Mesendoderm (in vitro differentiated cells): ENCODE data around the gene VGLL3.

Source experiments
- DNase-seq: peaks from one replicate; pipeline ENCODE4 v3.0.0; 2013
- H2AK5ac ChIP-seq: 2 replicates; pipeline ENCODE4 v1.6.1; 2013; ENCODE audit warnings: low read length, inconsistent platforms
- H2BK120ac ChIP-seq: 2 replicates; pipeline ENCODE4 v1.6.1; 2013; ENCODE audit warnings: low read depth, mild to moderate bottlenecking, low read length, moderate library complexity, mixed read lengths
- H2BK15ac ChIP-seq: replicated peaks from 2 replicates; pipeline ENCODE4 v1.6.1; 2013; ENCODE audit warnings: low read depth, mild to moderate bottlenecking, moderate library complexity
- H2BK5ac ChIP-seq: 2 replicates; pipeline ENCODE4 v1.6.1; 2013; ENCODE audit warnings: low read length, inconsistent platforms
- H3K18ac ChIP-seq: 2 replicates; pipeline ENCODE4 v1.6.1; 2013; ENCODE audit warnings: mild to moderate bottlenecking, low read length, mixed read lengths
- H3K23ac ChIP-seq: one replicate; pipeline ENCODE4 v1.6.1; 2013; ENCODE audit warnings: low read length
- H3K27ac ChIP-seq: 2 replicates; pipeline ENCODE4 v1.5.1; 2013; ENCODE audit warnings: low read depth, mild to moderate bottlenecking, inconsistent platforms, low read length, moderate library complexity
- H3K27me3 ChIP-seq: 2 replicates; pipeline ENCODE4 v1.6.1; 2013; ENCODE audit warnings: low read length, control low read depth, mild to moderate bottlenecking, inconsistent platforms; ENCODE audit not compliant: insufficient read depth, poor library complexity
- H3K36me3 ChIP-seq: 2 replicates; pipeline ENCODE4 v1.6.1; 2013; ENCODE audit warnings: low read length, inconsistent platforms; ENCODE audit not compliant: control insufficient read depth, insufficient read depth
- H3K4ac ChIP-seq: one replicate; pipeline ENCODE4 v1.6.1; 2013; ENCODE audit warnings: low read depth, mild to moderate bottlenecking, low read length, moderate library complexity
- H3K4me1 ChIP-seq: 2 replicates; pipeline ENCODE4 v1.6.1; 2013; ENCODE audit warnings: low read depth, low read length, inconsistent platforms; ENCODE audit not compliant: control insufficient read depth
- H3K4me2 ChIP-seq: 2 replicates; pipeline ENCODE4 v1.6.1; 2013; ENCODE audit warnings: low read length
- H3K4me3 ChIP-seq: 2 replicates; pipeline ENCODE4 v1.5.1; 2013; ENCODE audit warnings: mild to moderate bottlenecking, low read length
- H3K56ac ChIP-seq: one replicate; pipeline ENCODE4 v1.6.1; 2013; ENCODE audit warnings: low read length
- H3K79me1 ChIP-seq: 2 replicates; pipeline ENCODE4 v1.6.1; 2013; ENCODE audit warnings: low read length, inconsistent platforms
- H3K79me2 ChIP-seq: 2 replicates; pipeline ENCODE4 v1.6.1; 2013; ENCODE audit warnings: mild to moderate bottlenecking, low read length; ENCODE audit not compliant: control insufficient read depth, insufficient read depth
- H3K9ac ChIP-seq: 2 replicates; pipeline ENCODE4 v1.6.1; 2013; ENCODE audit warnings: low read length, inconsistent platforms
- H4K5ac ChIP-seq: one replicate; pipeline ENCODE4 v1.6.1; 2013; ENCODE audit warnings: low read length
- H4K8ac ChIP-seq: one replicate; pipeline ENCODE4 v1.6.1; 2013; ENCODE audit warnings: low read depth, mild to moderate bottlenecking, control low read depth, low read length, moderate library complexity
- WGBS: extraction: QIAGEN DNeasy Blood & Tissue Kit; methylation state at CpG from one replicate; pipeline ENCODE4 v1.1.7; 2013; ENCODE audit warnings: low lambda C conversion rate, missing lambda C conversion rate; ENCODE audit not compliant: insufficient coverage; ENCODE audit errors: extremely low coverage; 5-methylcytosine and 5-hydroxymethylcytosine counted together

The VGLL3 gene

DNA sequence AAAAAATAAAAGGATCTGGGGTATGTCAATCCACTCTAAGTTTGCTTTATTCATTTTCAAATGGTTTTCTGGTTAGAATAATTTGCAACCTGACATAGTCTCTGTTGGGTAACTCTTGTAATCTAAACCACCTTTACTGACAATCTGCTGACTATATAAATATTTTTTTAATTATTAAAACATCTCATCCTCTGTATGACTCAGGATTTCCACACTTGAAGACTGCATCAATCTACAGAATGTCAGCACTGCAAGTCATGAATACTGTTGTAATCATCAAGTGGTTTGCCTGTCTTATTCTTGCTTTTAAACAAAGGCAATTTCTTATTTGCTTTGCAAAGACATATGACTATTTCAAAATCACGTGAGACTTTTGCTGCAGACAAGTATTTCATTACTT is 42.1 kb downstream of the VGLL3 start:
- H3K23ac ChIP-seq: no peak overlapping the region
- WGBS: no CpG with 5 or more reads among the region's 1 CpG
- H3K4ac ChIP-seq: no peak overlapping the region
- H3K27ac ChIP-seq: no peak overlapping the region
- no peak overlapping the region for H4K5ac ChIP-seq
- H2BK15ac ChIP-seq: no peak overlapping the region
- H3K4me2 ChIP-seq: no peak overlapping the region
- H3K79me2 ChIP-seq: no peaks in the 10 kb centered on the region
- no peaks in the 10 kb centered on the region for H3K36me3 ChIP-seq
- H3K4me3 ChIP-seq: no peak overlapping the region
- no peak overlapping the region for H2AK5ac ChIP-seq
- no peak overlapping the region for H3K56ac ChIP-seq
- H2BK120ac ChIP-seq: no peak overlapping the region
- no peaks in the 10 kb centered on the region for H3K4me1 ChIP-seq
- no peaks in the 10 kb centered on the region for H3K27me3 ChIP-seq
- no peak overlapping the region for H3K18ac ChIP-seq
- no peak overlapping the region for H3K9ac ChIP-seq
- H4K8ac ChIP-seq: no peak overlapping the region
- H3K79me1 ChIP-seq: no peaks in the 10 kb centered on the region
- no peak for DNase-seq
- H2BK5ac ChIP-seq: no peak overlapping the region

DNA sequence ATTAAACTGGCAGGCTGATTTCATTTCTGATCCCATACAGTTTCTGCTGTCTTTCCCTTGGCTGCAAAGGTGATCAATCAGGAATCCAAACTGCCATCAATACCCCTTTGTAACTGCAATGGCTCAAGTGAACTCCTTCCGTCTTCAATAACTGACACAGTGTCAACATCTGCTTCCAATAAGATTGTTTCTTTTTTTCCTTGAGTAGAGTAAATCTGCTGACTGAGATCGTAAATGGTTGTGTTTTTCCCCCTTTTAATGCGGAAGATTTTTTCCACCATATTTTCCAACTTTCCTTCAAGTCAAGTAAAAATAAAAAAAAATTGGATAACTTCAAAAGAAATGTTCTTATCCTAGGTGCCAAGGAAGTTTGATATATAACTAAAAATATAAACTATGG is 48.7 kb downstream of the VGLL3 start:
- Histone ChIP-seq H2BK5ac (no peak overlapping the region), H2BK120ac (no peak overlapping the region), H3K4me2 (no peak overlapping the region), H3K18ac (no peak overlapping the region), H2BK15ac (no peak overlapping the region), H3K4ac (no peak overlapping the region), H3K79me1 (no peaks in the 10 kb centered on the region), H3K4me3 (no peak overlapping the region), H2AK5ac (no peak overlapping the region), H3K79me2 (no peaks in the 10 kb centered on the region), H3K4me1 (no peaks in the 10 kb centered on the region), H3K36me3 (no peaks in the 10 kb centered on the region), H3K56ac (no peak overlapping the region), H3K27ac (no peak overlapping the region), H4K5ac (no peak overlapping the region), H3K9ac (no peak overlapping the region), H3K27me3 (no peaks in the 10 kb centered on the region), H4K8ac (no peak overlapping the region), H3K23ac (no peak overlapping the region)
- DNase-seq: no peak
- no CpG with 5 or more reads among the region's 3 CpGs for WGBS

DNA sequence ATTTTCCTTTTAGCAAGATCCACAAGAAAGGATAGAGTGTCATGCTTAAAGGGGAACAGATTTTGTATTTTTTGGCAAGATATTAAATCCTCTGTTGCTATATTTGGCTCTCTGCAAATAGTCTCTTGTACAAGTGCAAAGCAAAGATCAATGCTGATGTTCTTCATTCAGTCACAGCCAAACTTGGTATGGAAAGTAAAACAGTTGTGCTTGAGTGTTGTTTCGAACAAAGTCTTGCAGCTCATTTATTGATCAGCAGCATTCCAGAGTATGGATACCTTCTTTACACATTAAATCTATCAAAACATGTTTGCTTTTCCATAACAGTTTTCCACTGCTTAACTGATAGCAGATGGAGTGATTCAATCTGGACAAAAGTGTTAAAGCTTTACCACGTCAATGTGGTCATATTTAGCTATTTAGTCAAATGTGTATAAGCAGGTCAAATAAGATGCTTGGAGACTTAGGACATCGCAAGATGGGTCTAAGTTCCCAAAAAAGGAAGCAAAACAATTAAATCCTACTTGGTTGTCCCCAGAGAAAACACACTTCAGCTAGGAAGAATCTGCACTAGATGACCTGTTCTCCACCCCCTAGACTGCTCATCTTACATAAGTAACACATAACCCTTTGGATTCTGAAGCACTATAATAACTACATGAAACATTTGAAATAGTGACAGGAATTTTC is 52.4 kb downstream of the VGLL3 start:
- no peak overlapping the region for H3K23ac ChIP-seq
- no peak overlapping the region for H3K18ac ChIP-seq
- H3K56ac ChIP-seq: no peak overlapping the region
- no peak overlapping the region for H4K5ac ChIP-seq
- H2BK5ac ChIP-seq: no peak overlapping the region
- no peak overlapping the region for H2BK120ac ChIP-seq
- no peak overlapping the region for H2BK15ac ChIP-seq
- no peak overlapping the region for H3K4me2 ChIP-seq
- no peak overlapping the region for H3K27ac ChIP-seq
- no peak overlapping the region for H4K8ac ChIP-seq
- no peaks in the 10 kb centered on the region for H3K27me3 ChIP-seq
- WGBS: no CpG with 5 or more reads among the region's 3 CpGs
- H3K4me1 ChIP-seq: no peaks in the 10 kb centered on the region
- H3K4ac ChIP-seq: no peak overlapping the region
- no peak overlapping the region for H2AK5ac ChIP-seq
- no peak overlapping the region for H3K4me3 ChIP-seq
- H3K79me2 ChIP-seq: no peaks in the 10 kb centered on the region
- H3K79me1 ChIP-seq: no peaks in the 10 kb centered on the region
- no peaks in the 10 kb centered on the region for H3K36me3 ChIP-seq
- DNase-seq: no peak
- H3K9ac ChIP-seq: no peak overlapping the region

DNA sequence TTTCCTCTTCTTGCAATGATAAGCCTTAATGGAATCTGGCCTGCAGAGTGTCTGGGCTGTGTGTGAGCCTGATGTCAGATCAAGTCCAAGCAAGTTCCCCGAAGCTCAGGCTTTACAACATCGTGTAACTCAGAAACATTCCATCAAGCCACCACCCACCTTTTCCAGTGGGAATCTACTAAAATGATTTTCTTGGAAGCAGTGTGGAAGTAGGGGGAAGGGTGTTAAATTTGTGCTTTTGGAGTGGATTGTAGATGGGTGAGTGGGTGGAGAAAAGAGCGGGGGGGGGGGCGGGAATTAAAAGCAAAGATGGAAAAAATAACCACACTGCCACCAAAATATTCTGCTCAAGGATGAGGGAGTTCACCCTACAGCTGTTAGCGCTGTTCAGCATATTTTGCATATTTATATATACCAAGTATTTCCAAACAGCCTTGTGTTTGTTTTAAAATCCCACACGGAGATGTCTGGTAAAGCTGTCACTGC is 53.6 kb downstream of the VGLL3 start:
- no peaks in the 10 kb centered on the region for H3K36me3 ChIP-seq
- no CpG with 5 or more reads among the region's 6 CpGs for WGBS
- H3K79me1 ChIP-seq: no peaks in the 10 kb centered on the region
- H2AK5ac ChIP-seq: no peak overlapping the region
- H3K18ac ChIP-seq: no peak overlapping the region
- no peak overlapping the region for H4K5ac ChIP-seq
- H3K4me2 ChIP-seq: no peak overlapping the region
- DNase-seq: peak; percentile 59
- no peak overlapping the region for H3K4ac ChIP-seq
- no peaks in the 10 kb centered on the region for H3K79me2 ChIP-seq
- H4K8ac ChIP-seq: no peak overlapping the region
- no peak overlapping the region for H3K9ac ChIP-seq
- H3K27ac ChIP-seq: no peak overlapping the region
- no peaks in the 10 kb centered on the region for H3K4me1 ChIP-seq
- H3K4me3 ChIP-seq: no peak overlapping the region
- no peaks in the 10 kb centered on the region for H3K27me3 ChIP-seq
- no peak overlapping the region for H3K23ac ChIP-seq
- H2BK5ac ChIP-seq: no peak overlapping the region
- H2BK15ac ChIP-seq: no peak overlapping the region
- no peak overlapping the region for H3K56ac ChIP-seq
- no peak overlapping the region for H2BK120ac ChIP-seq

DNA sequence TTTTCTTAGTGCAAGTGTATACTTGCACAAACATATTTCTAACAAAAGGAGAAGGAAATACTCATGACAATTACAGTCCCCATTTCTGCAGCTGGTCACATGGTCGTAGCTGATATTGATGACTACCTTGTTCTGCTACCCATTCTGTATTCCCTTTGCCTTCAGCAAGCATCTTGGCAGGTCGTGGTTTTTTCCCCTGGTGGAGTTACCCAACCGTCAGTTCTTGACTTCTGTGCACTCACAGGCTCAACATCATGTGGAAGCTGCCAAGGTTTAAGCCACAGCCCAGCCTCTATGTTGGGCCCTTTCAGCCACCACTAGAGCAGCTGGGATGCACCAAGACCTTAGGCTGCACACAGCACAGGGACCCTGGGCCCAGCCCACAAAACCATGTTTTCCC is 56.1 kb downstream of the VGLL3 start:
- no peak overlapping the region for H3K27ac ChIP-seq
- H3K56ac ChIP-seq: no peak overlapping the region
- H3K4me1 ChIP-seq: no peaks in the 10 kb centered on the region
- H3K79me2 ChIP-seq: no peaks in the 10 kb centered on the region
- no peak overlapping the region for H2BK15ac ChIP-seq
- H3K4ac ChIP-seq: no peak overlapping the region
- no peaks in the 10 kb centered on the region for H3K27me3 ChIP-seq
- H4K8ac ChIP-seq: no peak overlapping the region
- no CpG with 5 or more reads among the region's 3 CpGs for WGBS
- no peak overlapping the region for H3K4me3 ChIP-seq
- no peak overlapping the region for H4K5ac ChIP-seq
- H3K36me3 ChIP-seq: no peaks in the 10 kb centered on the region
- H2BK5ac ChIP-seq: no peak overlapping the region
- no peak overlapping the region for H2BK120ac ChIP-seq
- H3K79me1 ChIP-seq: no peaks in the 10 kb centered on the region
- H3K23ac ChIP-seq: no peak overlapping the region
- no peak overlapping the region for H3K4me2 ChIP-seq
- no peak overlapping the region for H3K18ac ChIP-seq
- no peak for DNase-seq
- H2AK5ac ChIP-seq: no peak overlapping the region
- H3K9ac ChIP-seq: no peak overlapping the region

DNA sequence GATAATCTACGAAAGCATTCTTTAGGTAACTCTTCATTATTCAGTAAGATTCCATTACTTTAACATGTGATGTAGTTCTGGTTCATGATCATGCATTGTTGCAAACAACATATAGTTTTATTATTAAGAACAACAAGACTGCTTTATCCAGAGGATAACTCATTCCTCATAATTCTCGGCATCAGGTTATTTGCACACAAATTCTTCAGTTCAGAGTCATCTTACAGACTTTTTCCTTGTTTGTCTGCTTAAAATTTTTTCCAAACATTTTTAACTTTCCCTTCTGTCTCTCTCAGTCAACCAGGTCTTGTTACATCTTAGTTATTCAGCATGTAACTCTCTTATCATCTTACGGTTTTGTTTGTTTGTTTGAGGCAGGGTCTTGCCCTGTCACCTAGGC is 60.1 kb downstream of the VGLL3 start:
- Histone ChIP-seq H3K4me1 (no peaks in the 10 kb centered on the region), H3K79me2 (no peaks in the 10 kb centered on the region), H2AK5ac (no peak overlapping the region), H4K8ac (no peak overlapping the region), H4K5ac (no peak overlapping the region), H3K4ac (no peak overlapping the region), H3K18ac (no peak overlapping the region), H3K23ac (no peak overlapping the region), H3K27me3 (no peaks in the 10 kb centered on the region), H3K79me1 (no peaks in the 10 kb centered on the region), H3K9ac (no peak overlapping the region), H3K4me2 (no peak overlapping the region), H2BK5ac (no peak overlapping the region), H2BK120ac (no peak overlapping the region), H3K36me3 (no peaks in the 10 kb centered on the region), H2BK15ac (no peak overlapping the region), H3K4me3 (no peak overlapping the region), H3K56ac (no peak overlapping the region), H3K27ac (no peak overlapping the region)
- WGBS: no CpG with 5 or more reads among the region's 3 CpGs
- no peak for DNase-seq
